ENCODE data around the gene MEGF8.

MEGF8 gene

GRCh38 chr19:42410371-42410770 is 84.9 kb downstream of the MEGF8 start:
- H2AFZ ChIP-seq (ENCODE audit: low read depth, low read length), result no peak overlapping the region
- H3K23ac ChIP-seq (ENCODE audit: low read length in 2 of 2), result no peak overlapping the region
- no peak overlapping the region for H2BK12ac ChIP-seq (ENCODE audit: low read length in 2 of 2)
- H3K9ac ChIP-seq (ENCODE audit: low read length), result no peak overlapping the region
- H3K14ac ChIP-seq (ENCODE audit: low read length in 2 of 2), result no peak overlapping the region
- no peak overlapping the region for H3K27ac ChIP-seq (ENCODE audit: low read length, poor library complexity, severe bottlenecking)
- no peak for DNase-seq
- no peak overlapping the region for H2BK120ac ChIP-seq (ENCODE audit: low read depth, low read length)
- H4K8ac ChIP-seq (ENCODE audit: low read length), result no peak overlapping the region
- no peaks in the 10 kb centered on the region for H3K27me3 ChIP-seq (ENCODE audit: control insufficient read depth in 1 of 2, insufficient read depth in 1 of 2, low read length in 2 of 2)
- H3K9me3 ChIP-seq (ENCODE audit: control insufficient read depth, low read length), result no peaks in the 10 kb centered on the region
- no peak overlapping the region for H2BK15ac ChIP-seq (ENCODE audit: low read depth, poor library complexity, severe bottlenecking)
- H3K4me1 ChIP-seq (ENCODE audit: control insufficient read depth, insufficient read depth, low read depth, low read length), result peaks cover 27% of the 10 kb centered on the region
- no peak overlapping the region for H2BK5ac ChIP-seq (ENCODE audit: low read depth, low read length, poor library complexity, severe bottlenecking)
- no peak overlapping the region for H3K4ac ChIP-seq (ENCODE audit: low read depth in 1 of 2, low read length in 2 of 2)
- 94% methylated on average over 30 of the region's 30 CpGs for WGBS
- H3K36me3 ChIP-seq (ENCODE audit: control insufficient read depth in 1 of 2, insufficient read depth in 2 of 2, low read depth in 1 of 2, low read length in 2 of 2), result peaks cover 0 to 21% of the 10 kb centered on the region in 2 experiments
- no peak overlapping the region for H3K4me3 ChIP-seq (ENCODE audit: insufficient read depth in 1 of 2, low read depth in 1 of 2, low read length in 2 of 2)
- H3K79me1 ChIP-seq (replicated peaks; ENCODE audit: low read length, poor library complexity, severe bottlenecking), result peaks cover 7% of the 10 kb centered on the region
- H4K91ac ChIP-seq (ENCODE audit: low read length), result no peak overlapping the region
- no peak overlapping the region for H3K4me2 ChIP-seq (ENCODE audit: low read length, poor library complexity, severe bottlenecking)
- no peak overlapping the region for H3K18ac ChIP-seq (ENCODE audit: low read depth in 1 of 2, low read length in 2 of 2)
- no peak overlapping the region for H2AK5ac ChIP-seq (ENCODE audit: low read length, severe bottlenecking)

DNA sequence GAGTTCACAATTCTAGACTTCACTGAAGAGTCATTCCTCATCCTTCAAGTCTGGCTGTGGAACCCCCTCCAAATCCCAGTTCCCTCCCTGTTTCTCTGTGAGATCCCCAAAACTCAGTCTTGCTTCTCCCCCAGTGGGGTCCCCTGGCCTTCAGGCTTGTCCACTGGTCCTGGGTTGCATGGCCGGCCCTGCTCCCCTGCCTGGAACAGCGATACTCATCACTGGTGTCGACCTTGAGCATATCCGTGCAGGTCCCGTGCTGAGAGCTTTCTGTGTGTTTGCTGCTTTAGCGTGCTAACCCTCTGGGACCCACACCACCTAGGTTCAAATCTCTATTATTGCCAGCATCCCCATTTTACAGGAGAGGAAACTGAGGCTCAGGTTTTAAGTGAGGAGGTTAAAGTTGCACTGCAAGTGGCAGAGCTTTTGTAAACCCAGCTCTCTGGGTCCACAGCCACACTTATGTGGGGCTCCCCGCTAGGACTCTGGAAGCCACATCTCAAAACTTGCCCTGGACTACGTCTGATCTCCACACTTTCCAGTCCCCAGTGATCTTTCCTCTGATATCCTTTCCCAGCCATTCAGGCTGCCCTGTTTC is 86.2 kb downstream of the MEGF8 start:
- Histone ChIP-seq H3K36me3 (ENCODE audit: control insufficient read depth in 1 of 2, insufficient read depth in 2 of 2, low read depth in 1 of 2, low read length in 2 of 2) (peaks cover 0 to 16% of the 10 kb centered on the region in 2 experiments), H3K4me2 (ENCODE audit: low read length, poor library complexity, severe bottlenecking) (no peak overlapping the region), H3K27me3 (ENCODE audit: control insufficient read depth in 1 of 2, insufficient read depth in 1 of 2, low read length in 2 of 2) (no peaks in the 10 kb centered on the region), H2AFZ (ENCODE audit: low read depth, low read length) (no peak overlapping the region), H3K14ac (ENCODE audit: low read length in 2 of 2) (no peak overlapping the region), H3K27ac (ENCODE audit: low read length, poor library complexity, severe bottlenecking) (no peak overlapping the region), H3K23ac (ENCODE audit: low read length in 2 of 2) (no peak overlapping the region), H3K79me1 (replicated peaks; ENCODE audit: low read length, poor library complexity, severe bottlenecking) (peaks cover 7% of the 10 kb centered on the region), H3K9ac (ENCODE audit: low read length) (no peak overlapping the region), H2BK15ac (ENCODE audit: low read depth, poor library complexity, severe bottlenecking) (no peak overlapping the region), H2BK5ac (ENCODE audit: low read depth, low read length, poor library complexity, severe bottlenecking) (no peak overlapping the region), H3K9me3 (ENCODE audit: control insufficient read depth, low read length) (no peaks in the 10 kb centered on the region), H3K4ac (ENCODE audit: low read depth in 1 of 2, low read length in 2 of 2) (no peak overlapping the region), H4K91ac (ENCODE audit: low read length) (no peak overlapping the region), H3K4me3 (ENCODE audit: insufficient read depth in 1 of 2, low read depth in 1 of 2, low read length in 2 of 2) (no peak overlapping the region), H3K18ac (ENCODE audit: low read depth in 1 of 2, low read length in 2 of 2) (no peak overlapping the region), H2BK120ac (ENCODE audit: low read depth, low read length) (no peak overlapping the region), H2BK12ac (ENCODE audit: low read length in 2 of 2) (no peak overlapping the region), H2AK5ac (ENCODE audit: low read length, severe bottlenecking) (peak overlapping the region; percentile 44), H3K4me1 (ENCODE audit: control insufficient read depth, insufficient read depth, low read depth, low read length) (peaks cover 19% of the 10 kb centered on the region), H4K8ac (ENCODE audit: low read length) (peak overlapping the region; percentile 64)
- whole genome bisulfite sequencing, result 88% methylated on average over 7 of the region's 8 CpGs
- DNase-seq, result no peak

- Histone ChIP-seq H3K9me3 (ENCODE audit: control insufficient read depth, low read length) (no peaks in the 10 kb centered on the region), H4K91ac (ENCODE audit: low read length) (no peak overlapping the region), H2BK15ac (ENCODE audit: low read depth, poor library complexity, severe bottlenecking) (no peak overlapping the region), H3K9ac (ENCODE audit: low read length) (no peak overlapping the region), H3K18ac (ENCODE audit: low read depth in 1 of 2, low read length in 2 of 2) (no peak overlapping the region), H4K8ac (ENCODE audit: low read length) (no peak overlapping the region), H3K27me3 (ENCODE audit: control insufficient read depth in 1 of 2, insufficient read depth in 1 of 2, low read length in 2 of 2) (no peaks in the 10 kb centered on the region), H3K14ac (ENCODE audit: low read length in 2 of 2) (no peak overlapping the region), H3K4me2 (ENCODE audit: low read length, poor library complexity, severe bottlenecking) (no peak overlapping the region), H3K79me1 (replicated peaks; ENCODE audit: low read length, poor library complexity, severe bottlenecking) (peaks cover 6% of the 10 kb centered on the region), H3K27ac (ENCODE audit: low read length, poor library complexity, severe bottlenecking) (no peak overlapping the region), H2BK120ac (ENCODE audit: low read depth, low read length) (no peak overlapping the region), H2BK5ac (ENCODE audit: low read depth, low read length, poor library complexity, severe bottlenecking) (peak overlapping the region; percentile 25), H2AK5ac (ENCODE audit: low read length, severe bottlenecking) (no peak overlapping the region), H3K4me1 (ENCODE audit: control insufficient read depth, insufficient read depth, low read depth, low read length) (peaks cover 19% of the 10 kb centered on the region), H3K4me3 (ENCODE audit: insufficient read depth in 1 of 2, low read depth in 1 of 2, low read length in 2 of 2) (no peak overlapping the region), H2BK12ac (ENCODE audit: low read length in 2 of 2) (no peak overlapping the region), H3K36me3 (ENCODE audit: control insufficient read depth in 1 of 2, insufficient read depth in 2 of 2, low read depth in 1 of 2, low read length in 2 of 2) (peaks cover 0 to 16% of the 10 kb centered on the region in 2 experiments), H2AFZ (ENCODE audit: low read depth, low read length) (no peak overlapping the region), H3K23ac (ENCODE audit: low read length in 2 of 2) (no peak overlapping the region), H3K4ac (ENCODE audit: low read depth in 1 of 2, low read length in 2 of 2) (no peak overlapping the region)
- DNase-seq, result no peak
- WGBS, result 45% methylated on average over 7 of the region's 7 CpGs
These were observed 86.8 kb downstream of the MEGF8 start for GRCh38 chr19:42412227-42412626.

DNA sequence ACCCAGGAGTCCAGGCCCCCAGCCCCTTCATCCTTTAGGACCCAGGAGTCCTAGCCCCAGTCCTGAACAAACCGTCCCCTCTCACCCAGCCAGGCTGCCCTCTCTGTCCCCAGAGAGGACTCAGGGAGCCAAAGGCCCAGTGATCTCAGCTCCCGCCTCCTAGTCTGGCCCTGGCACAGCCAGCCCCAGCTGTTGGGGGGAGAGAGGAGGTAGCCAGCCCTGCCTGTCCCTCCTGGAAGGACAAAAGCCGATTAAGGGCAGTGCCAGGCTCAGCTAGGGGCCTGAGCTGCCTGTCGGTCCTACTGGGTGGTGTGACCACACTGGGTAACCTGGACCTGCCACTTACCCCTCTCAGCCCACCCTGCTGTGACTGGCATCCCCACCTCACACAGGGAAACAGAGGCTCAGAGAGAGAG is 87.2 kb downstream of the MEGF8 start:
- Histone ChIP-seq H3K79me1 (replicated peaks; ENCODE audit: low read length, poor library complexity, severe bottlenecking) (peaks cover 6% of the 10 kb centered on the region), H3K4me1 (ENCODE audit: control insufficient read depth, insufficient read depth, low read depth, low read length) (peaks cover 19% of the 10 kb centered on the region), H3K27ac (ENCODE audit: low read length, poor library complexity, severe bottlenecking) (no peak overlapping the region), H2AK5ac (ENCODE audit: low read length, severe bottlenecking) (peak overlapping the region; percentile 8), H2BK15ac (ENCODE audit: low read depth, poor library complexity, severe bottlenecking) (no peak overlapping the region), H4K91ac (ENCODE audit: low read length) (no peak overlapping the region), H3K9me3 (ENCODE audit: control insufficient read depth, low read length) (no peaks in the 10 kb centered on the region), H3K18ac (ENCODE audit: low read depth in 1 of 2, low read length in 2 of 2) (peak overlapping the region in 1 of 2 experiments; percentile 29), H2BK120ac (ENCODE audit: low read depth, low read length) (no peak overlapping the region), H3K9ac (ENCODE audit: low read length) (peak overlapping the region; percentile 11), H3K27me3 (ENCODE audit: control insufficient read depth in 1 of 2, insufficient read depth in 1 of 2, low read length in 2 of 2) (no peaks in the 10 kb centered on the region), H2BK5ac (ENCODE audit: low read depth, low read length, poor library complexity, severe bottlenecking) (peak overlapping the region; percentile 25), H3K4ac (ENCODE audit: low read depth in 1 of 2, low read length in 2 of 2) (no peak overlapping the region), H3K4me2 (ENCODE audit: low read length, poor library complexity, severe bottlenecking) (no peak overlapping the region), H3K36me3 (ENCODE audit: control insufficient read depth in 1 of 2, insufficient read depth in 2 of 2, low read depth in 1 of 2, low read length in 2 of 2) (peaks cover 0 to 12% of the 10 kb centered on the region in 2 experiments), H3K23ac (ENCODE audit: low read length in 2 of 2) (no peak overlapping the region), H3K14ac (ENCODE audit: low read length in 2 of 2) (no peak overlapping the region), H4K8ac (ENCODE audit: low read length) (no peak overlapping the region), H3K4me3 (ENCODE audit: insufficient read depth in 1 of 2, low read depth in 1 of 2, low read length in 2 of 2) (no peak overlapping the region), H2AFZ (ENCODE audit: low read depth, low read length) (no peak overlapping the region), H2BK12ac (ENCODE audit: low read length in 2 of 2) (no peak overlapping the region)
- 90% methylated on average over 4 of the region's 4 CpGs for WGBS
- DNase-seq, result no peak
